ENCODE measurements around the gene NTM.

Gene NTM

DNA sequence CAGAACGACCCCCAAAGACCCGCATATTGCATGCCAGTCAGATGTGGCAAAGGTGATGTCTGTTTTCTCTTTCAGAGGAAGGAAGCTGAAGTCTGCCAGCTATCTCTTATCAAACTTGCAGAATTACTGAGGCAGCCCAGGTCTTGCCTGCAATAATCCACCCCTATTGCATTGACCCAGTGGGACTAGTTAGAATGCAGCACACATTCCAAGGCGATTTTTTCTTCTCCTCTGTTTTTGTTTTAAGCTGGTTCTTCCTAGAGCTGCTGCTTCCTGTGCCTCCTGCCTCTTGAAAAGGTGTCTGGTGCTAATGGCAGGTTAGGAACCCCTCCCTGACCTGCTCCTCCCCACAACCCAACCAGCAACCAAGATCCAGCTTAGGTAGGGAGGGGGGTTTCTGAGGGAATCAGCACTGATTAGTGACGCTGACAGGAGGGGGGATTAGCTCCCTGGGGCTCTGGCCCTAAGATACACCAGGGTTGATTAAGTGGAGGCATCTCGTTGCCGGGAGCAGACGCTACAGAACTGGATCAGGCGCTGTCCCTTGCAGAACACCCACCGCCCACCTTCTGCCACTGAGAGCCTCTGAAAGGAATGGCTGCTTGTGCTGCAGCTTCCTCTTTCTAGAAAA, 2.8 kb downstream of the NTM start:
- no peak for DNase-seq (ENCODE audit: low read depth in 4 of 4, low spot score in 1 of 4)

DNA sequence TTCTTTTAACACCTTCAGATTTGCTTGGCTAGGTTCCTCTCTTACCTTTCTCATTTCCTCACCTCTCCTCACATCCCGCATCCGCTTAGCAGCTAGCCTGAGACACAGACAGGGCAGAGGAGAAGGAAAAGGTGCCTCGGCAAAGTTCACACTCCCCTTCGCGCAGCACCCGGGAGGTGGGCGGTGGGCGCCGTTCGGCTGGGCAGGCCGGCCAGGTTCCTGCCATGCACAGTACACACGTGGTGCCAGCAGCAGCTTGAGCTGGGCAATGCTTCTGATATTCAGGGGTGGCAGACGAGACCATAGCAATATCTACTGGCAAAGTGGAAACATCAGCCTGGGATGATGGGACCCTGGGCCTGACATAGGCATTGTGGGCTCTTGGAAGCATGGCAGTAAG, 3.3 kb downstream of the NTM start:
- DNase-seq (ENCODE audit: low read depth in 4 of 4, low spot score in 1 of 4): no peak

DNA sequence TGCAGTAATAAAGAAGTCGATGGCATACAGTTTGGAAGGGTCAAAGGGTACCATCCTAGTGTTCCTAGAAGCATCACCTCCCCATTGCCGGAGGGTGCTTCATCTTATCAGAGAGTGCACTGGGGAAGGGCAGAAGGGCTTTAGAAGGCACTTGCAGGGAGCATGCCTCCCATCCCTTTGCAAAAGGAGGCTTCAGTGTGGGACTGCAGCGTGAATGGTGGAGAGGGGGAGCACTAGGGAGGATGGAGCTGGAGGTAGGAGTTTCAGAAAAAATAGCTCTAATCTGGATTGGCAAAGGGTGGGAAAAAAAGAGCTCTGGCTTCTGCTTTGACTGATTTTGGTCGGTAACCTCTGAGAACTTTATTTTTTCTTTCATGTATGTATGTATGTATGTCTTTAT, 5.0 kb downstream of the NTM start:
- no peak for DNase-seq (ENCODE audit: low read depth in 4 of 4, low spot score in 1 of 4)

DNA sequence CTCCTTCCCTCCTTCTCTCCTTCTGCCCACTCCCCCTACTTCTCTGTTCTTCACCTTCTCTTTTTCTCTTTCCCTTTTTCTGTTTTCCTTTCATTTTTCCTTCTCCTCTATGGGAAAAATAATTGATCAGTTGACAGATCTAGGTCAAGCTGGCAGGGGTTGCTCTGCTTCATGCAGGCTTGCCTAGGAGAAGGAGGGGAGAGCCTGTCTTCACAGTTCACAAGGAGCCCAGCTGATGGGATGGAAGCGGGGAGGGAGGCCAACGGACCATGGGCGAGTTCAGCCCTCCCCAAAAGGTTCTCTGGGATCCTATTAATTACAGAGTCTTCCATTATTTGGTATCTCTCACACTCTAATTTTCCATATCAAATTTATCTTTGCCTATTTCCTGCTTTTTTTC, 5.5 kb downstream of the NTM start:
- DNase-seq (ENCODE audit: low read depth in 4 of 4, low spot score in 1 of 4): no peak

DNA sequence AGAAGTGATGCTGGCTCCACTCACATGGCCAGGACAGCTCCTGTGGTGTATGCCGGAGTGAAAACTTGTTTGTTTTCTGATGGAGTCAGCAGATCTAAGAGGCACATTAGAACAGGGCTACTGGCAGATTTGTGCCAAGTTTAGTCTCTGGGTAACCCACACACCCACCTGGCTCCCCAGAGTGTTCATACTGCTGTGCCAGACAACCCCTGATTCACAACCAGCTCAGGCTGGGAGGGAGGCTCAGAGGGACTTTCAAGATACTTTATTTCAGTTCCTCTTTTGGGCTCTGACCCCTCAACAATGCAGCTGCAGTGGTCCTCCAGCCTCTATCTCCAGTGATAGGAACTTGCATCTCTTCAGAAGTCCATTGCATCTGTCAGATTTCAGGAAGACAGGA, 8.5 kb downstream of the NTM start:
- DNase-seq (ENCODE audit: low read depth in 4 of 4, low spot score in 1 of 4): no peak

DNA sequence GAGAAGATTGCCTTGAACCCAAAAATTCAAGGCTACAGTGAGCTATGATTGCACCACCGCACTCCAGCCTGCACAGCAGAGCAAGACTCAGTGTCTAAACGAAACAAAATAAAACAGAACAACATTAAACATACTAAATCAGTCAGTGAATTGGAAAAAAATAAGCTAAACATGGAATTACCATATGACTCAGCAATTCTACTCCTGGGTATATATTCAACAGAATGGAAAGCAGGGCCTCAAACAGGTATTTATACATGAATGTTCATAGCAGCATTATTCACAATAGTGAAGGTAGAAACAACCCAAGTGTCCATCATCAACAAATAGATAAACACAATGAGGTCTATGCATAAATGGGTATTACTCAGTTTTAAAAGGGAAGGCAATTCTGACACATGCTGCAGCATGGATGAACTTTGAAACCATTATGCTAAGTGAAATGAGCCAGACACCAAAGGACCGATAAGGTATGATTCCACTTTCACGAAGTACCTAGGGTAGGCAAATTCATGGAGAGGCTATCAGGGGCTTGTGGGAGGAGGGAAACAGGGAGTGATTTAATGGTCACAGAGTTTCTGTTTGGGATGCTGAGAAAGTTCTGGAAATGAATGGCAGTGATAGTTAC, 15.5 kb downstream of the NTM start:
- DNase-seq (ENCODE audit: low read depth in 4 of 4, low spot score in 1 of 4): no peak

GRCh38 chr11:131386408-131386807, 16.0 kb downstream of the NTM start:
- DNase-seq (ENCODE audit: low read depth in 4 of 4, low spot score in 1 of 4): no peak

- DNase-seq (ENCODE audit: low read depth in 4 of 4, low spot score in 1 of 4): no peak
Measured at GRCh38 chr11:131388030-131388429, 17.6 kb downstream of the NTM start.

DNA sequence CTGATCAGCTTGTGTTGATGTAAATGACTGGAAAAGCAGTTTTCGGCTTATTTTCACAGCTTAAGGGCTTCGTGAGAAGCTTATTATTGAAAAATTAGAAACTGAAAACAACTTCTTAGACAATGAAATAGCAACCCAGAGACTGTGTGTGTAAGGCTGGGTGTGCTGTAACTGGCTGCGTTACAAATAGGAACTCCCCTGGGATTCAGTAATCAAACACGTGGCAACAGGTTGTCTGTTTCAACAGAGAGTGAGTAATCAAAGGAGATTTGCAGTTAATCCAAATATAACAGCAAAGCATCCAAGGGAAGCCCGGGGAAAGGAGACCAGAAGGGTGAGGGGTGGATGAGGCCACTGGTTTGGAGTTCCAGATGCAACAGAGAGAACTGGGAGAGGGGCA, 19.2 kb downstream of the NTM start:
- DNase-seq (ENCODE audit: low read depth in 4 of 4, low spot score in 1 of 4): no peak

- DNase-seq (ENCODE audit: low read depth in 4 of 4, low spot score in 1 of 4): no peak
Measured at GRCh38 chr11:131391176-131391575, 20.8 kb downstream of the NTM start.

DNA sequence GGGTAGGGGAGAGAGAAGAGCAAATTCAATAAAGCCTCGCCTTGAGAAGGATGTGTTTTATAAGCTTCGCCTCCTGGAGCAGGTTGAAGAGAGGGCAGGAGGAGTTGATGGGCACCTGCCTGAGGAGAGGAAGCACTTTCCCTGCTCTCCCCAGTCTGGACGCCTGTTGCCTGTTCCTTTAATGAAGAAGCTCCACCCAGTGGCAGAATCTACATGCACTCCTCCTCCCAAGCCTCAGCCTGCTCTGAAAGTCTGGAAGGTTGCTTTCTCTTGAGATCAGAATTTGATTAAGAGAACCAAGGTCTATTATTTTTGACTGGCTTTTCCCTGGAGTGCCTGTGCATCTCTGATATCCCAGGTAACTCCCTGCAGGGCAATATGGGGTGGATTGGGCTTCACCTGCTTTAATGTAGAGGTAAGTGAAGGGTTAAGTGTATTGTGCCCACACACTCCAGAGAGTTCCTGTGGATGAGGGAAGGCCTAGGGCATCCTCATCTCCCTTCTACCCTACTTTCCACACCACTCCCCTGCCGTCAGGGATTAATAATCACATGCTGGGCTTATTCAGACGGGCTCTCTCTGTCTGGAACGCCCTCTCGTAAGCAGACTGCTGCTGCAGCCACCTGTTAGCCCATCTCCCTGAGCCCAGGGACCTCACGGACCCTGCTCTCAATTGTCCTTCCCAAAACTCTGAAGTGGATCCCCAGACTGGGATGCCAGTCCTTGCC, 22.3 kb downstream of the NTM start:
- DNase-seq (ENCODE audit: low read depth in 4 of 4, low spot score in 1 of 4): no peak

GRCh38 chr11:131393691-131394090, 23.3 kb downstream of the NTM start:
- DNase-seq (ENCODE audit: low read depth in 4 of 4, low spot score in 1 of 4): no peak

DNA sequence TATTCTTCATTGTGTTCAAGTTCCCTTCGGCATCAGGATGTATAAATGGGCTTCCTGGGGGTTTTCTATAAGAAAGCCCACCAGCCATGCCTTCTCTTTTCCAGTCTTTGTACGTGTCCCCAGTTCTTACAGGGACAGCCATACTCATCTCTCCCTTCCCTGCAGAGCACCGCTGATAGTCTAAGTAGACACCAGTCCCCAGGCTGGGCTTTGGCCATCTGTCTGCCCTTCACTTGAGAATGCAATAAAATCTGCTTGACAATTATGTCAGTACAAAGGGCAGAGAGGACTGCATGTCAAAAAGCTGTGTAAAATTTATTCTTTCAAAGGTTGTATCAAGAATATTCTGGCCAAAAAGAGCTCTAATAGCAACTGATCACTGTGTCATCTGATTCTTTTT, 27.3 kb downstream of the NTM start:
- no peak for DNase-seq (ENCODE audit: low read depth in 4 of 4, low spot score in 1 of 4)

DNA sequence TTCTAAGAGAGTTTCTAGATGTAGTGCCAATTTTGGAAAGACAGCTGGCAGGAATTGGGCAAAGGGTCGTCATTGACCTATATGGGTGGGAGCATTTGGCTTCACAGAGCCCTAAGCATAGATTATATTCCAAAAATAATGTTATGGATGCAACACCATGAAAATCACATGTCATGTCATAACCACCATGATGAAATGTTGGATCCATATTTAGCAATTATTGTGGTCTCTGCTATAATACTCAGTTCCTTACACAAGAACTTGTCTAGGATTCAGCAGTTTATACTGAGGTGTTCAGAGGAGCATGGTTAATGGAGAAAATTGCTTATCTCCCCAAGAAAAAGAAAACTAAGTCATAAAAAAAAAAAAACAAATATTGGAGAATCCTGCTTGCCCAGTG, 31.6 kb downstream of the NTM start:
- no peak for DNase-seq (ENCODE audit: low read depth in 4 of 4, low spot score in 1 of 4)

DNA sequence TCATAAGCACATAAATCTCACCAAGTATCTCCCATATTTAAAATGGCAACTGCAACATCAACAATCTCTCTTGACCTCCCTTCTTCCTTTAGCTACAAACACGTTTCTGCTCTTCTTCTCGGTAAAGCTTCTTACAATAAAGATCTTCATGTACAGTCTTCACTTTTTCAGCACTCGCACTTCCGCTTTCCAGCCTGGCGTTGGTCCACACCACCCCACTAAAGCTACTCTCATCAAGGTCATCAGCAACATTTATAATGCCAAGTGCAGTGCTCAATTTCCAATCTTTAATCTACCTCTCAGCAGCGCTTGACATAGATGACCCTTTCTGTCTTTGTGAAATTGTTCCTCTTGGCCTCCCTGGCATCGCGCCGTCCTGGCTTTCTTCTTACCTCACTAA, 33.6 kb downstream of the NTM start:
- no peak for DNase-seq (ENCODE audit: low read depth in 4 of 4, low spot score in 1 of 4)

DNA sequence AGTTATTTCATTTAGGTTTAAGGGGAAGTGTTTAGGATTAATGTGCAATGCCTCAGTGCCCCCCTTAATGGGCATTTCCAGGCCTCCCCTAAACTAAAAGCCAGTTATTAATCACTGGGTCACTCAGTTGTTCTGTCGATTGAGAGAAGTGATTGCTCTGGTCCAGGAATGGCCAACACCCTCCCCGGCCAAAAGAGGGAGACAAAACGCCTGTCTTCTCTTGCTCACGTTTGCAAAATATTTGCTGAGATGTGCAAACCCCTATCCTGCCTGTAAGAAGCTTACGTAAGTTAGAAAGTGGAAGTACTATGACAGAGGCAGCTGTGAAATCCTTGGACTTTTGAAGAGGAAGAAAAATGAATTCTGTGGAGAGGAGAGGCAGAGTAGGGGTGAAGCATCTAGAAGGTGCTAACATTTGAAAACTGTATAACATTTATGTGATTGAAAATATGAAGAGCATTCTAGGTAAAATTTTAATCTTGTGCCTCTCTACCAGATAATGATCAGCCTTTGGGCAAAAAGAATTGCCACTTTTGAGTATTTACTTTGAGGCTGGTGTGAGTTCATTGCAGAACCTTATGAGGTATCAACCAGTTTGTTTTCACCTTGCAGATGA, 37.7 kb downstream of the NTM start:
- DNase-seq (ENCODE audit: low read depth in 4 of 4, low spot score in 1 of 4): no peak

DNA sequence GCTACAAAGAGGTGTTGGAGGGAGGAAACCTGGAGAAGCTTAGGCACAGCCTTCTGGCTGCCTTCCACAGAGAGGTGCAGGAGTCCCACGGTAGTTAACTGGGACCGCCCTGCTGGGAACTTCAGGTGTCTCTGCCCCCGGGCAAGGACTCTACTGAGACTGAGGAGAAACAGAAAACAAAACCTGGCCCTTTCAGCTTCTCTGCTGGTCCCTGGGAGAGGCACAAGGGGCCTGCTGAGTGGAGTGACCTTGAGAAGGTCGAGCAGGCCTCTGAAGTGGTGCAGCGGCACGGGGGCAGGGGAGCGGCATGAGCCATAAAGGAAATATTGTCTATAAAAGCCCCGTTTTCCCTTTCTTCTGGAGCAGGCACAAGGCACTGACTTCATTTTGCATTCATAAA, 38.9 kb downstream of the NTM start:
- no peak for DNase-seq (ENCODE audit: low read depth in 4 of 4, low spot score in 1 of 4)

GRCh38 chr11:131411636-131412035, 41.2 kb downstream of the NTM start:
- DNase-seq (ENCODE audit: low read depth in 4 of 4, low spot score in 1 of 4): no peak

GRCh38 chr11:131412061-131412460, 41.6 kb downstream of the NTM start:
- DNase-seq (ENCODE audit: low read depth in 4 of 4, low spot score in 1 of 4): no peak

DNA sequence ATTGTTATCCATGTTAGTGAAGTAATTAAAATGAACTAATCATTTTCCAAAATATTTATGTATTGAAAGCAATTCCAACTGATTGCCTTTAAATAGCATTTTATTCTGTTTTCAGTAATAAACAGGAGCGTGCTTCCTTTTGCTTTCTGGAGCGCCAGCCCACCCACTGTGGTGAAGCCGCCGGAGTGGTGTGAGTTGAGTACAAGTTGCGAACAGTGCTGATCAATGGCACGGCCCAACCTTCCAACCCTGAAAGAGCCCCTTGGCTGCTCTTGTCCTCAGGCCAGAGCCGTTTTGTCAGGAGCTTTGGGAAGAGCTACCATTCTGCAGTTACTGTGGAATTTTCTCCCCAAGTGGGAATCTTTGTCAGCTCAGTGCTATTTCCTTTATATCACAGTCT, 42.8 kb downstream of the NTM start:
- no peak for DNase-seq (ENCODE audit: low read depth in 4 of 4, low spot score in 1 of 4)

- no peak for DNase-seq (ENCODE audit: low read depth in 4 of 4, low spot score in 1 of 4)
Measured at GRCh38 chr11:131418189-131418588, 47.8 kb downstream of the NTM start.
